Stimulated activated CD8-positive, alpha-beta memory T cell treated with anti-CD3 and anti-CD28 coated beads, Interleukin-2, amount 100 ng/mL, for 48 hours (primary cell): ENCODE results near the gene AMBRA1.

Experiments used
- DNase-seq, 2 donors: peaks; one replicate each; pipeline ENCODE4 v3.0.0-alpha.2; 2020; ENCODE audit warnings: low read depth in 2 of 2

AMBRA1 gene

DNA sequence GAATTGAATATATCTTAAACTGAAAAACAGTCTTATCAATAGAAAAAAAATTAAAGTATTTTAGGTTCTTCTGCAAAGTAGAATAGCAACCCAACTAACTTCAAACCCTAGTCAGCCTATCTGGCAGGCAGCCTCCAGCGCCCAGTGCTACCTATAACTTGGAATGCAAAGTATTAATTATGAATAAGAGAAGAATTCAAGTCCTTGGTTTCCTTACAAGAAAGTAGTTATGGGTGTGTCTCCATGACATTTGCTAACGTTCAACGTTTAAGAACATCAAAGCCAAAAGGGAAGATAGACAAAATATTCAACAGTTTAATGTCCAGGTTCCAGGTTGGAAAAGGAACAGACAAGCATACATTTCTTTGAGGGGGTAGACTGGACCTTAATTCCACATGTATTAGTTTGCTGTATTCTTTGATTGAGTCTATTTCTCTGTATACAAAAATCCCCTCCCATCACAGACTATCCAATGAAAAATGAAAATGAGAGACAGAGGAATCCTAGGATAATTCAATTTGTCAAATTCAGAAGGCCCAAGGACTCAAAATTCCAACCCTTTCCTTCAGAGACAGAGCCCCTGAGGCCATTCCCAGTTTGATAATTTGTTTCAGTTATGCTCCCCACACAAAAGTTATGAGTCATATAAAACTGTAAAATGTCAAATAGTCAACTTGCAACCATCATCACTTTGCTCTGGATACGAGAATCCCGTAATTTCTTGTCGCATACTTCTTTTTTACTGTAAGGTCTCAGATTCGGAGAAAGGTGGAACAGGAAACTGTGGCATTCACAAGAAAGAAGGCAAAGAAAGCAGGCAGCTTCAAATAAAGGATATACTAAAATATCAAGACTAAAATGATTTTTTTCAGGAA lies 118.5 kb downstream of the AMBRA1 start:
- DNase-seq = no peak

DNA sequence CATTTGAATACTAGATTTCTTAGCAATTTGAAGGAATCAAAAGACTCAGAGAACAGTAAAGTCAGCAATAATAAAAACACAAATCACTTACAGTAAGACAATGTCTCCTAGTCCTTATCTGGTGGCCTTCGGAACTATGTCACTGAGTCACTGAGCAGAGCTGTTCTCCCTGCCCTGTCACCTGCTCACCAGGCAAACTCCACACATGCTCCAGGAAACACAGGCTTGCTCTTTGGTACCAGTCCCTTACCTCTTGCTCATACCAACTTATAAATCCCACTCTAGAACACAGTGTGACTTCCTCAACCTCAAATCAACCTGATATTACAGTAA lies 121.2 kb downstream of the AMBRA1 start:
- DNase-seq = no peak

DNA sequence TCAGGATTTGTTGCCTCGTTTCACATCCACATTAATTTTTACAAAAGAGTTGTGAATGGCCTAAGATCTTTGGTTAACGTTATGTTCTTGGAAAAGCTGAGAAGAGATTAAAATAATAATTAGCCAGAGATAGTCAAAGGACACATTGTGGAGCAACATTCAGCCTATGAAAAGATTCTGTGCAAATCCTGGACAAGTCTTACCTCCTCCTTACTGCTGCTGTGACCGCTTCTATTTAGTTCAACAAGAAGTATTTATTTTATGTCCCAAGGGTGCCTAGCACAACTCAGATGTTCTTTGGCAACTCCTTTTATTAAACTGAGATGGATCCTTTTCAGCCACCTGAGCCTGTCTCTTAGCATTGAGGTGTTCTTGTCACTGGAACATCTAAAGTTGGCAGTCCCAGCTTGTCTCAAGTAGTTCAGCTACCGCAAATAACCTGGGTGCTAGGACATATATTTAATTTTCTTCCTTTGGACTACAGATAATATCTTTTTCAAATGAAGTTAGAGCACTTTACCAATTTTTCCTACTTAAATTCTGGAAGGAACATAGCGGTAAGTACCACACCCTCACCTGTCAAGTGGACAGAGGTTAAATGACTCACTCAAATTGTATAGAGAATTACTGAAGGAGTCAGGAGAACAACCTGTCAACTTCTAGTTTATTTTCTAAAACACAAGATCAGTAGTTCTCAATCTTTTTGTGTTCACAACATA lies 121.7 kb downstream of the AMBRA1 start:
- DNase-seq = no peak

DNA sequence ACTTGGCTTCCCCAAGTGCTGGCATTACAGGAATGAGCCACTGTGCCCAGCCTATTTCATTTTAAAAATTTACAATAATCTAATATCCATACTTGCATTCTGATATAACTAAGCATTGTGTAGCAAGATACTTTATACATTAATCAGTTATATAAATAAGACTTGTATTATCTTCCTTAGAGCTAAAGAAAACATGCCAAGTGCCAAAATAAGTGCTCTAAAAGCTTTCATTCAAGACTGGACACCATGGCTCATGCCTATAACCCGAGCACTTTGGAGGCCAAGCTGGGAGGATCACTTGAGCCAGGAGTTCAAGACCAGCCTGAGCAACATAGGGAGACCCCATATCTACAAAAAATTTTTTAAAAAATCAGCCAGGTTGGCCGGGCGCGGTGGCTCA lies 123.9 kb downstream of the AMBRA1 start:
- no peak for DNase-seq

DNA sequence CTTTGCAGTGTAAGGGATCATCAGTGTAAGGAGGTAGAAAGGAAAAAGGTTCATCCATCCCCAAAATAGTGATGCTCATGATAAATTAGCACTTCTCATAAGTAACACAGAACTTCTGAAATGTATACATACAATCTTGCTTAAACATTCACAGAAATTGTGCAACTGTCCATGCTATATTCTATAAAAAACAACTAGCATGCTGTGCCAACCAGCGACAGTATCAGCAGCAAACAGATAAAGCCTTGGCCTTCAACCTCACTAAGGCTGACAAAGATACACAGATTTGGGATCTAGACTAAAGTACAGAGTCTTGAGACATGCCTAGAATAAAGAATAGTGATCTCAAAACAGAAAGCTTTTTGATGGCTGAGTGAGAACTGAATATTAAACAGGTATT lies 128.1 kb downstream of the AMBRA1 start:
- no peak for DNase-seq

DNA sequence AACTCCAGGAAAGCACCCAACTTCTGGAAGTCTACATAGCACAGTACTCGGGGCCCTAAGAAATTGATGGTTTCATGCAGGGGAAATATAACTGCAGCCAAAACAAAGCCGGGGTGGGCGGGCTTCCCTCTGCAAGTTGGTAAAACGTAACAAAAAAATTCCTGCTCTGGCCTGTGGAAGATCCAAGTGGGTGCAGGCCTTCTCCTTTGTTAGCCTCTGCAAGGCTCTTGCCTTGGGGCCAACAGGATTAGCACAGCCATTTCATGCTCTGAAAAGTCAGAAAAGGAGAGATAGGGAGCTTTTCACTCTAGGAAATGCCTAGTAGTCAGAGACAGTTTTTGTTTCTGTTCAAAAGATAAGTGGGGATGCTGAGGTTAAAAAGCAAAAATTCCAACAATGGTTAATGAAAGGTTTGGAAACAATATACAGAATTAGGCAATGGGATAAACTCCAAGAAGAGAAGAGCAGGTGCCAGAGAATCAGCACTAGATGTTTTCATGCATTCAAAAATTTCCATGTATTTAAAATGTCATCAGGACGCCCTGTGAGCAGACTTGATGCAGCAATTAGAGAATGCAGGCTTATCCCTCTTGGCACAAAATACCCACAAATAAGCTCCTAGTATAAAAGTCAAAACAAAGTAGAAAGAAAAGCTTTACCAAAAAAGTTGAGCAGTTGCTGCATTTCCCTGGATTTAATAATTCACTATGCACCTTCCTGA lies 130.0 kb downstream of the AMBRA1 start:
- DNase-seq = no peak

DNA sequence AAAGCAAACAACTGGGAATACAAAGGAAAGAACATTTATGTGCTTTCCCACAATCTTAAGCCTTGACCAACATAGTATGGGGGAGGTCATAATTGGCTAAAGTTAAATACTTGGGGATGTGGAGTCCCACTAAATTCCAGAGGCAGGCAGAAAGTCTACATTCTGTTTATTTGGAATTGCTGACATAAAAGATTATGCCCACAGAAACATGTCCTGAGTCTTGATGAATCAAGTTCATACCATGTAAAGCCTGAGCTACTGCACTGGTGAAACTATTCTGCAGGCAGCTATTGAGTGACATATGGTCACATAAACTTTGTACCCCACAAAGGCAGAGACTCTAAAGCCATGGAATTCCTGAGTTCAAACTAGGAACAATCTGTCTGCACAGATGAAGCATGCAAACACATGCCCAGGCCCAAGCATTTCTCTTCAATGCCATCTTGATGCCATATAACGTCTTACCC lies 132.3 kb downstream of the AMBRA1 start:
- DNase-seq = no peak

DNA sequence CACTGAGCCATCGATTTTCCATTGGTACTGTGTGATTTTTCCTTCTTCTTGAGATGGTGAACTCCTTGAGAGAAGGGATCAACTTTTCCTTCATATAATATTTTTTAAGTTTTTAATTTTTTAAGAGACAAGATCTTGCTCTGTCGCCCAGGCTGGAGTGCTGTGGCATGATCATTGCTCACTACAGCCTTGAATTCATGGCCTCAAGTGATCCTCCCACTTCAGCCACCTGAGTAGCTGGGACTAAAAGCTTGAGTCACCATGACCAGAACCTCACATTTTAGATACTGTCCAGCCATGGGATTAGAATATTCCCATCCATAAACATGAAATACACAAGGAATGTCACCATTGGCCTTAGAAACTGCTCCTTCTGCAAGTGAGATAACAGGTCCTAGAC lies 135.3 kb downstream of the AMBRA1 start:
- DNase-seq = no peak

DNA sequence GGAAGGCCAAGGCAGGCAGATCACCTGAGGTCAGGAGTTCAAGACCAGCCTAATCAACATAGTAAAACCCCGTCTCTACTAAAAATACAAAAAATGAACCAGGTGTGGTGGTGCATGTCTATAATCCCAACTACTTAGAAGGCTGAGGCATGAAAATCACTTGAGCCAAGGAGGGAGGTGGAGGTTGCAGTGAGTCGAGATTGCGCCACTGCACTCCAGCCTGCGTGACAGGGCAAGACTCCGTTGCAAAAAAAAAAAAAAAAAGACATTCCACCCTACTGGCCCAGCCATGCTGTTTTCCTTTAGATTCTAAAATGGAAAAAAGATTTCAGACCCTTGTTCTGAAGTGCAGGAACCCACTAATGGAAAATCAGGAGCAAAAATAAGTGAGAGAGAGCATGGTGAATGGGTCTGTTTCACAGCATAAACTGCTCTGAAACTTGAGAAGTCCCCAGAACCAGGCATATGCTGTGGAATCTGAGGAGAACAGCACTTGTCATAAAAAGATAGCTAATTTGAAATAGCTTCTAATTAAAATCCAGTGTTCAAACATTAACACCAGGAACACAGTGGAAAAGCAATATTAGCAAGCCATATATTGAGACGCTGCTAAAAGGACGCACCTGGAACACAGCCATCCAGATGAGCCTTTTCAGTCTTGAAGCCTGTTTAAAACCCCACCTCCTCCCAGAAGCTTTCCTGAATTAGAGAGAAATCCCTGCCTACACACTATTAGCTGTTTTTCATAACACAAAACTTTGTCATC lies 136.0 kb downstream of the AMBRA1 start:
- no peak for DNase-seq

DNA sequence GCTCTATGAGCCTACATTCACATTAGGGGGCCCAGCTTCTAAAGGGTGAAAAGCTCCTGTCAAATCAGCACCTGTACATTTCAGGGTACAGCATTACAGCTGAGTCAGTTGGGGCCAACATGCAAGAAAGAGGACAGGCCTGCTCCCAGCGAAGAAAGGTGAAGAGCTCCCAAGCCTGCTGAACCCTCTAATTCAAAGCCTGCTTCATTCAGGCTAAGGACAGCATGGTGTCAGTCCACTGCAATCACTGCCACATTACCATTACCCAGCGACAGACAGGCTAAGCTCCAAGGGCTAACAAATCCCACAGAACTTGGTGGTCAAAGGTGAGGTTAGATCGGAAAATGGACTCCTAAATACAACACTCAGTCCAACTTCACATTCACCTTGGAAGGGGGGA lies 136.8 kb downstream of the AMBRA1 start:
- DNase-seq = no peak

DNA sequence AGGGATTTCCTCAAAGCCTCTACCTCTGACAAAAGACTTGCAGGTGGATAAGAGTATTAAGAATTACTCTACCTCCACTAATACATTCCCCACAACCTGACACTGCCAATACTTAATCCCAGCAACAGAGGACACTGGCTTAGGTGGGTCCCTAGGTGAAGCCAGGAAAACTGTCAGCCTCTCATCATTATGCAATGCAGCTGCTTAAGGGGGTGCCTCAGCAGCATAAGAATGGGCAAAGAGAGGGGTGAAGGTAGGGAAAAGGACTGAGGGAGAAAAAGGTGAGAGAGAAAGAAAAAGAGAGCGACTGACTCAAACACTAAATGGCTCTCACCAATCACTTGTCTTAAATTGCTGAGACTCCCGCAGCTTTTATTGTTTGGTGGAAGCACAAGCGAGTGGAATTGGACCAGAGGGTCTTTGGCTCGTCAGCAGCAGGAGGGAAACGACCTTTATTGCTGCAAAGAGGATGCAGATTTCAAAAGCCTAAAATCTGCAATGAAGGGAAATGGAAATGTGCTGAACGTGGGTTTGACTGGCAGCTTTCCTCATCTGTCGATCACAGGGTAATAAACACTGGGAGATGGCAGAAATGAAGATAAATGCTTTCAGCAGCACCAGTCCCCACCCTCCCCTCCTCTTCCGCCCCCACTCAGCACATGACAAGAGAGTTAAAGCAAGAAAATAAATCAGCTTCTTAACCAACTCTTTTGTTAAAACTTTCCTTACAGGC lies 137.4 kb downstream of the AMBRA1 start:
- DNase-seq = no peak

DNA sequence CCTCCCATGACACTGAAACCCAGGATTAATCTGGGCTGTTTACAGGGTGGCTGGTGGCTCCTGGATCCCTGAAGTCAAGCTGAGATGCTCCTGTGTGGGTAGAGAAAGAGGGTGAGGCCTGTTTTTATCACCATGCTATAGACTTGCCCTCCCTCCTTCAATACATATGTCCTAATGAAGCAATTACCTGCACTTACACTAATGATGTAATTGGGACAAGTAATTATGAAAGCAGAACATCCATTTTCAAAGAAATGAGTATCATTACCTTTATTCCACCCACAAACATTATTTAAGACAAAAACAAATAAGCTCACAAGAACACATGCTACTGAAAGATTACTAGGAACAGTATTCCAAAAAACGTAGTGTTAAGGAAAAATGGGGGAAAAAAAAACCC lies 138.0 kb downstream of the AMBRA1 start:
- no peak for DNase-seq

DNA sequence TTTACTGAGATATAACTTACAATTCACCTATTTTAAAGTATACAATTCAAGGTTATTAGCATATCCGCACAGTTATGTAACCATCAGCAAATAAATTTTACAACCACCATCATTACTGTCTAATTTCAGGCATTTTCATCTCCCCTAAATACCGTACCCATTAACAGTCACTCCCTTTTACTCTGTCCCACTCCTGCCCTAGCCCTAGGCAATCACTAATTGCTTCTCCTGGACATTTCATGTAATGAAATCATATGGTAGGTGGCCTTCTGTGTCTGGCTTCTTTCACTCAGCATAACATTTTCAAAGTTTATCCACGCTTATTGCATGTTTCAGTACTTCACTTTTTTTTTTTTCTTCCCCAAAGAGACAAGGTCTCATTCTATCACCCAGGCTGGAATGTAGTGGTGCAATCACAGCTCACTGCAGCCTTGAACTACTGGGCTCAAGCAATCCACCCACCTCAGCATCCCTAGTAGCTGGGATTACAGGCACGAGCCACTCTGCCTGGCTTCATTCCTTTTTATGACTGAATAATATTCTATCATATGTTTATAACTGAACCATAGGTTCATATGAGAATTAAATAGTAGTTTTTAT lies 140.8 kb downstream of the AMBRA1 start:
- no peak for DNase-seq

DNA sequence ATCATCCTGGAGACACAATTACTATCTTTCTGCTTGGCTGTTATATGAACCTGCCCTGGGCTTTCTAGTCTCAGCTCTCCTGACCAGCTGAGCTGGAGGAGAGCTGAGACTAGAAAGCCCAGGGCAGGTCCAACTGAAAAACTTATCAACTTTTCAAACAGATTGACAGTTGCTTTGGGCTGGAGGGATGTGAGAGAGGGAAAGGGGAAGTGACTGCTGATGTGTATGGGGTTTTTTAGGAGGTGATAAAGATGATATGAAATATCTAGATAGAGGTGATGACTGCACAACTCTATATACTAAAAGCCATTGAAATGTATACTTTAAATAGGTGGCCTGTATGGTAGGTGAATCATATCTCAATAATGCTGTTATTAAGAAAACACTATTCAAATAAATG lies 142.1 kb downstream of the AMBRA1 start:
- DNase-seq = no peak

DNA sequence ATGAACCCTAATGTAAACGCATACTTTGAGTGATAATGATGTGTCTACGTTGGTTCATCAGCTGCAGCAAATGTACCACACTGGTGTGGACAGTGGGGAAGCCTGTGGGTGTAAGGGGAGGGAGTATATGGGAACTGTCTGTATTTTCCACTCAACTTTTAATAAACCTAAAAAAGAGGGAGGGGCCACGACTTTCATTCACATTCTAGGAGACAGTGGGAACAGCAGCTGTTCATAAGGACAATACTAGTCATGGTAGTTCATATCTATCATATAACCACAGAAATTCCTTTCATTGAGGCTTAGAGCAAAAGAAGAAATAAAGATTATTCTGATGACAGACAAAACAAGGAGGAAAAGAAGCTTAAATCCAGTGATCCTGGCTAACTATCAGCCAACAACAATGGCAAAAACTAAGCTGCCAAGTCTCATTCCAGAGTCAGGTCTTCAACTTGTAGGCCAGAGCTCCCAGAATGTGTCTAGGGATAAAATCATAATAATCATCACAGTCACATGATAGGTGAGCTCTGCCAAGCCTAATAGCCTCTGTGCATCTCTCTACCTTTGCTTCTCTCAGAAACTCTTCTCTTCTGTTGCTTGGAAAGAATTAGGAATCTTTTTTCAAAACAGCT lies 142.9 kb downstream of the AMBRA1 start:
- DNase-seq = no peak

DNA sequence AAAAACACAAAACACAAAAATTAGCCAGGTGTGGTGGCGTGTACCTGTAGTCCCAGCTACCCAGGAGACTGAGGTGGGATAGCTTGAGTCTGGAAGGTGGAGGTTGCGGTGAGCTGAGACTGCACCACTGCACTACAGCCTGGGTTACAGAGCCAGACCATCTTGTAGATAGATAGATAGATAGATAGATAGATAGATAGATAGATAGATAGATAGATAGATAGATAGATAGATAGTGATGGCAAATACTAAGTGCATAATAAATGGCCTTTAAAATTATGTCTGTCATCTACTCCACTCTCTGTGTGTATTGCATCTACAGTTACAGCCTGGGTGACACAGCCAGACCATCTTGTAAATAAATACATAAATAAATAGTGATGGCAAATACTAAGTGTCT lies 146.3 kb downstream of the AMBRA1 start:
- no peak for DNase-seq

DNA sequence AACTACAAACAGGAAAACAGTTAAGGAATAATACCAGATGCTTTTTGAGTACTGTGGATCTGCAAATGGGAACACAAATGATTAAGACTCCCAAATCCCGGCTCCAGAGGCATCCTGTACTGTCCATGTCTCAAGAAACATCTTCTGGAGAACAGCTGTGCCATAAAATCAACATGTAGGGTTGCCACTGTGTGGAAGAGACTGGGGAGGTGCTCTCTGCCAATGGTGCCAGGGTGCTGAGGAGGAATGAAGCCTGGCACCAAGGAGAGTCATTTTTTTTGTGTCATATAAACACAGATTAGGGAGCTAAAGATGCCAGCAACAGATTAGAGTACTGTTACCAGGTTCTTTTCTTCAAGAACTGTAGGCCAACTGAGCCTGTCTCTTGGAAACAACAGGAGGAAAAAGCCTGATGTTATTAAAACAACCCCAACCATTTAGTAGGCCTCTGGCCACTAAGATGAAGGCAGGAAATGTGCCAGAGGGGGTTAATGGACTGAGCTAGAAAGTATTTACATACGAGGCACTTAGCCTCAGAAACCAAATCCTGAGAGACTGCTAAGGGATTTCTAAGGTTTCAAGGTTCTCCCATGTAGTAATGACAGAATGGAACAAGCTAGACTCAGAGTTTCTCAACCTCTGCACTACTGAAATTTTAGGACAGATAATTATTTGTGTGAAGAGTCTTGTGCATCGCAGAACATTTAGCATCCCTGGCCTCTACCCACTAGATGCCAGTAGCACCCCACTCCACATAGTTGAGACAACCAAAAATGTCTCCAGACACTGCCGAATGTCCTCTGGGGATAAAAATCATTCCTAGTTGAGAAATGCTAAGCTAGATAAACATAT lies 147.7 kb downstream of the AMBRA1 start:
- DNase-seq = no peak

DNA sequence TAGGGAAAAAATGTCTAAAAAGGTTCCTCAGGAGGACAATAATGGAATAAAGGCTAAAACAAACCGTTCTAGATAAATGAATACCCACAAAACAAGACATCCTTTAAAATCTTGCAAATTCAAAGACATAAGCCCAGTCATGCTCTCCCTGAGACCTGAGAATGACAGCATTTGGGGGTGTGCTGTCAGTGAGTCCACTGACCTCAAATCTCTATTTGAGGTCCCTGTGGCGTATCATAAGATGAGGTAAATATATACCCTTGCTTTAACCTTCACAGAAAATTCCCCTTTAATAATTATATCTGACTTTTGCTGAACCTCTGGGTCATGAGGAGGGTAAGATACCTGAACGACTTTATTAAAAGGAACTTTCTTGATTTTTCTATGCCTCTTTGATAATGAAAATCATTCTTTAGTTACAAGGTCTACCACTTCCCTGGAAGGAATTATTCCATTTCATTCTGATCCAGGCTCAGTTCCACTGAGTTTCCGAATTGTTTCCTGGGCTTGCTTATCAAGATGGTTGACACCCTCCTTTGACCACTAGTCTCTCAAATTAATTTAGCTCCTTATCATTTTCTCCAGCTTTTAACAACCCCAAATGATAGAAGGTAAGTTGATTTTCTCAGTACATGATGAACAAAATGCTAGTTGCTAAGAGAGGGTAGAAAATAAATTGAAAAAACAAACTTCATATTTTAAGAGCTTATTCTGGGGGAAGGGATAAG lies 148.5 kb downstream of the AMBRA1 start:
- no peak for DNase-seq

DNA sequence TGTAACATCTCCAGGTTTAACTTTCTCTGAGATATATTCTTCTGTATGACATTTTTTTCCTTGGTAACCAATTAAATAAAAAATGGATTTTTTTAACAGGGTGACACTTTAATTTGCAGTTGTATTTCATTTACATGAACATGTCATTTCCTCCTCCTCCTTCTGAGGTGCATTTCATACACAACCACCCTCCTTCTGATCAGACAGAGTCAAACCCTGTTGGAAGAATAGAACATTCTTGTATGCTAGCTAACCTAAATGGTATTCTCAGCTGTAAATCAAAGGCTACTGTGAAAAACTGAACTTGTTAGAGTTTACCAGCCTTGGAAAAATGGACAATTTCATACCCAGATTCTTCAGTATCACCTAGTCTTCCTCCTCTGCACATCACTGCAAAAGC lies 149.5 kb downstream of the AMBRA1 start:
- DNase-seq = no peak
